Subcutaneous abdominal adipose tissue (tissue), 5 donors: Measurements from ENCODE around the gene RNF7.
A peak's percentile ranks its signal among the peaks of the same experiment; 100 is the strongest.
"Not testable (repeated sequence)": the region's sequence is repeated elsewhere in the genome, so short reads cannot be mapped to it uniquely, and the experiment has no call there.

ENCODE experiments used
- H3K27ac ChIP-seq: one replicate; pipeline ENCODE4 v1.7.0; 2013; ENCODE audit warnings: low read depth, mild to moderate bottlenecking, inconsistent platforms, low read length, moderate library complexity
- H3K27me3 ChIP-seq, 5 donors: one replicate each; pipeline ENCODE4 v1.7.0; 2013; ENCODE audit warnings: low read length in 5 of 5, inconsistent platforms in 1 of 5; ENCODE audit not compliant: control insufficient read depth in 5 of 5, insufficient read depth in 4 of 5
- H3K36me3 ChIP-seq, 5 donors: one replicate each; pipeline ENCODE4 v1.7.0; 2013; ENCODE audit warnings: low read length in 5 of 5; ENCODE audit not compliant: control insufficient read depth in 5 of 5, insufficient read depth in 5 of 5
- H3K4me1 ChIP-seq, 5 donors: one replicate each; pipeline ENCODE4 v1.7.0; 2013; ENCODE audit warnings: low read length in 5 of 5, mild to moderate bottlenecking in 3 of 5, moderate library complexity in 1 of 5; ENCODE audit not compliant: control insufficient read depth in 5 of 5, insufficient read depth in 5 of 5
- H3K4me3 ChIP-seq, 5 donors: one replicate each; pipeline ENCODE4 v1.7.0; 2013; ENCODE audit warnings: low read length in 5 of 5, low read depth in 1 of 5
- H3K9ac ChIP-seq, 5 donors: one replicate each; pipeline ENCODE4 v1.7.0; 2013; ENCODE audit warnings: low read length in 5 of 5, mild to moderate bottlenecking in 4 of 5, moderate library complexity in 3 of 5
- H3K9me3 ChIP-seq, 5 donors: one replicate each; pipeline ENCODE4 v1.7.0; 2013; ENCODE audit warnings: low read length in 5 of 5; ENCODE audit not compliant: control insufficient read depth in 5 of 5
- donor health status: healthy.
- donor health status: healthy.
- donor health status: healthy.
- donor health status: healthy.
- donor health status: healthy.

RNF7 gene

GRCh38 chr3:141776376-141776775, 38.3 kb downstream of the RNF7 start:
- Histone ChIP-seq H3K27me3 (peaks cover 0 to 2% (median 0%) of the 10 kb centered on the region in 5 donors), H3K4me3 (no peak overlapping the region), H3K36me3 (no peaks in the 10 kb centered on the region)

GRCh38 chr3:141776885-141777284, 38.8 kb downstream of the RNF7 start:
- Histone ChIP-seq H3K27ac (no peak overlapping the region), H3K4me1 (no peaks in the 10 kb centered on the region), H3K4me3 (no peak overlapping the region), H3K9ac (no peak overlapping the region), H3K36me3 (no peaks in the 10 kb centered on the region), H3K27me3 (peaks cover 0 to 2% (median 0%) of the 10 kb centered on the region in 5 donors), H3K9me3 (no peaks in the 10 kb centered on the region)

More at GRCh38 chr3:141776376-141776775, 38.3 kb downstream of the RNF7 start:
- Histone ChIP-seq H3K9me3 (no peaks in the 10 kb centered on the region), H3K27ac (no peak overlapping the region), H3K4me1 (no peaks in the 10 kb centered on the region), H3K9ac (no peak overlapping the region)

- Histone ChIP-seq H3K9me3 (no peaks in the 10 kb centered on the region), H3K4me3 (no peak overlapping the region), H3K36me3 (no peaks in the 10 kb centered on the region), H3K27me3 (peaks cover 0 to 2% (median 0%) of the 10 kb centered on the region in 5 donors), H3K27ac (no peak overlapping the region), H3K9ac (no peak overlapping the region), H3K4me1 (peaks cover 0 to 3% (median 2%) of the 10 kb centered on the region in 5 donors)
Observed at GRCh38 chr3:141777957-141778813, 40.1 kb downstream of the RNF7 start.

- Histone ChIP-seq H3K9me3 (no peaks in the 10 kb centered on the region), H3K27me3 (peaks cover 0 to 2% (median 0%) of the 10 kb centered on the region in 5 donors), H3K27ac (no peak overlapping the region), H3K4me1 (peaks cover 0 to 17% (median 14%) of the 10 kb centered on the region in 5 donors), H3K36me3 (no peaks in the 10 kb centered on the region), H3K9ac (no peak overlapping the region), H3K4me3 (no peak overlapping the region)
Observed at GRCh38 chr3:141779667-141780066, 41.6 kb downstream of the RNF7 start.

GRCh38 chr3:141782386-141782932, 44.4 kb downstream of the RNF7 start:
- Histone ChIP-seq H3K9ac (no peak overlapping the region), H3K9me3 (no peaks in the 10 kb centered on the region), H3K27ac (no peak overlapping the region), H3K27me3 (peaks cover 0 to 2% (median 0%) of the 10 kb centered on the region in 5 donors), H3K4me1 (peaks cover 0 to 17% (median 14%) of the 10 kb centered on the region in 5 donors), H3K36me3 (no peaks in the 10 kb centered on the region), H3K4me3 (no peak overlapping the region)

GRCh38 chr3:141783632-141784031, 45.5 kb downstream of the RNF7 start:
- Histone ChIP-seq H3K9ac (no peak overlapping the region), H3K9me3 (no peaks in the 10 kb centered on the region), H3K27me3 (no peaks in the 10 kb centered on the region), H3K27ac (no peak overlapping the region), H3K4me3 (no peak overlapping the region), H3K36me3 (no peaks in the 10 kb centered on the region), H3K4me1 (peaks cover 0 to 17% (median 14%) of the 10 kb centered on the region in 5 donors)

- no peak overlapping the region for H3K9ac ChIP-seq
- no peaks in the 10 kb centered on the region for H3K27me3 ChIP-seq
- no peaks in the 10 kb centered on the region for H3K9me3 ChIP-seq
- peak overlapping the region in 1 of 5 donors; percentile 4 for H3K4me3 ChIP-seq
- H3K27ac ChIP-seq, result no peak overlapping the region
- no peaks in the 10 kb centered on the region for H3K36me3 ChIP-seq
- H3K4me1 ChIP-seq, result peaks cover 0 to 17% (median 14%) of the 10 kb centered on the region in 5 donors
Observed at GRCh38 chr3:141784096-141784495, 46.0 kb downstream of the RNF7 start.

- Histone ChIP-seq H3K4me3 (no peak overlapping the region), H3K4me1 (peaks cover 0 to 17% (median 14%) of the 10 kb centered on the region in 5 donors), H3K36me3 (no peaks in the 10 kb centered on the region), H3K27ac (no peak overlapping the region), H3K9me3 (no peaks in the 10 kb centered on the region), H3K27me3 (no peaks in the 10 kb centered on the region), H3K9ac (no peak overlapping the region)
Observed at GRCh38 chr3:141784531-141784930, 46.4 kb downstream of the RNF7 start.

- H3K4me1 ChIP-seq, result peaks cover 0 to 20% (median 12%) of the 10 kb centered on the region in 5 donors
- H3K9ac ChIP-seq, result no peak overlapping the region
- H3K36me3 ChIP-seq, result no peaks in the 10 kb centered on the region
- no peaks in the 10 kb centered on the region for H3K27me3 ChIP-seq
- no peaks in the 10 kb centered on the region for H3K9me3 ChIP-seq
- no peak overlapping the region for H3K4me3 ChIP-seq
- no peak overlapping the region for H3K27ac ChIP-seq
Observed at GRCh38 chr3:141788149-141788548, 50.1 kb downstream of the RNF7 start.

GRCh38 chr3:141788750-141789149, 50.7 kb downstream of the RNF7 start:
- not testable (repeated sequence) for H3K9ac ChIP-seq, H3K4me3 ChIP-seq, H3K36me3 ChIP-seq, H3K27ac ChIP-seq, H3K9me3 ChIP-seq, H3K27me3 ChIP-seq
- peaks cover 0 to 15% (median 6%) of the 10 kb centered on the region in 5 donors for H3K4me1 ChIP-seq
